Heart left ventricle (tissue), 16 donors: Measurements from ENCODE around the gene SCAF4. TPM values are rescaled to one million over a fixed set of nuclear protein-coding genes. Genes with fewer than 3 reads are reported as not detected.

Experiments used
- ATAC-seq, 4 donors: fragments of 200-7000 bp; cut with Tn5 transposase; one replicate each; pipeline ENCODE4 v1.9.1; 2020 to 2022; ENCODE audit warnings: moderate library complexity in 4 of 4, mild to moderate bottlenecking in 3 of 4, moderate number of reproducible peaks in 1 of 4
- DNase-seq, 5 donors: peaks; one replicate each; pipeline ENCODE4 v3.0.0-alpha.2; 2020
- H3K27ac ChIP-seq, 12 donors: fragments of 200-600 bp; sonication (generic) in 4 of 12; one replicate each; pipeline versions ENCODE4 v1.5.0 to v1.8.0; 2016 to 2022; ENCODE audit warnings: mild to moderate bottlenecking in 2 of 12
- H3K27me3 ChIP-seq, 9 donors: fragments of 200-600 bp; sonication (generic) in 2 of 9; one replicate each; pipeline versions ENCODE4 v1.5.1 to v1.8.0; 2016 to 2022; ENCODE audit warnings: mild to moderate bottlenecking in 3 of 9
- H3K36me3 ChIP-seq, 9 donors: fragments of 200-600 bp; sonication (generic) in 2 of 9; one replicate each; pipeline versions ENCODE4 v1.5.0 to v1.8.0; 2018 to 2022; ENCODE audit warnings: mild to moderate bottlenecking in 2 of 9
- H3K4me1 ChIP-seq, 12 donors: fragments of 200-600 bp; sonication (generic) in 4 of 12; one replicate each; pipeline versions ENCODE4 v1.5.0 to v1.8.0; 2016 to 2022; ENCODE audit warnings: mild to moderate bottlenecking in 3 of 12
- H3K4me3 ChIP-seq, 12 donors: fragments of 200-600 bp; sonication (generic) in 4 of 12; one replicate each; pipeline versions ENCODE4 v1.5.0 to v1.8.0; 2017 to 2022; ENCODE audit warnings: mild to moderate bottlenecking in 9 of 12, moderate library complexity in 4 of 12
- H3K9me3 ChIP-seq, 12 donors: fragments of 200-600 bp; sonication (generic) in 4 of 12; one replicate each; pipeline versions ENCODE4 v1.5.0 to v1.8.0; 2016 to 2022; ENCODE audit warnings: mild to moderate bottlenecking in 1 of 12
- CTCF ChIP-seq, 12 donors: fragments of 200-600 bp; sonication (generic) in 4 of 12; IDR thresholded peaks; one replicate each; pipeline versions ENCODE4 v1.5.0 to v1.8.0; 2018 to 2022; ENCODE audit warnings: antibody characterized with exemption in 12 of 12, mild to moderate bottlenecking in 5 of 12
- POLR2A ChIP-seq, 2 donors: fragments of 450-650 bp; IDR thresholded peaks; one replicate each; pipeline ENCODE4 v1.6.1; 2017; ENCODE audit warnings: antibody characterized with exemption in 2 of 2, mild to moderate bottlenecking in 2 of 2, moderate library complexity in 2 of 2
- WGBS, 4 donors: extraction: QIAGEN DNeasy Blood & Tissue Kit in 2 of 4; methylation state at CpG; one replicate each; pipeline versions ENCODE4 v1.1.5 to v1.1.7; 2013 to 2018; 5-methylcytosine and 5-hydroxymethylcytosine counted together
- intact Hi-C, 10 donors: fragments of 100-400 bp; cut with DNase I; formaldehyde crosslinking; loops; one replicate each; pipeline versions ENCODE4 v1.11.1 to v1.14.2; 2022
- polyA plus RNA-seq, 2 donors: library from polyadenylated mRNA; stranded (reverse); fragments of 200-250 nt; gene quantifications; one replicate each; pipeline ENCODE4 v1.2.3, GENCODE V29; 2013
- total RNA-seq, 9 donors: library from RNA; depleted of rRNA in 2 of 9; stranded (reverse); fragments of >200 nt in 2 of 9; fragmentation: NEBNext Ultra II Directional in 3 of 9; extraction: Animal tissue kit (Norgen Biotek cat#: 25700) in 3 of 9; gene quantifications; one replicate each; pipeline versions ENCODE4 v1.1.0 to v1.2.4, GENCODE V29; 2016 to 2023
- donor health status: ischemic (EF 13 %, LVEDD 7.1; RV severe dilation, severe dysfunction).
- donor health status: healthy with polysubstance abuse.
- donor health status: DM: no; HTN: yes; CAD: no.
- donor health status: DM: no; HTN: no; CAD: no.
- donor health status: ischemic (EF 25% LVEDD 6.9; RV normal size, moderate dysfunction).
- donor health status: ischemic (EF 25% LVEDD 5.7; RV mildly dilated, moderate dysfunction).
- donor health status: healthy.
- donor health status: DM: yes; HTN: yes; CAD: no.
- donor health status: ischemic (EF 35%, LVEDD 5.7; RV mildly dilated, moderate dysfunction).
- donor health status: nonischemic (EF 11% LVEDD 7.7; RV severe dilation, severe dysfunction).
- donor health status: DM: yes; HTN: yes; CAD: no.
- donor health status: PGD.
- donor health status: ischemic (EF 29% LVEDD 5.4; RV normal size, mild dysfunction).
- donor health status: nonischemic (EF 23%, LVEDD 6.1; RV moderate dilation, normal function).

SCAF4 gene
- total and polyA plus RNA-seq, 11 donors = 7.8 to 25.8 (median 17.3) TPM

GRCh38 chr21:31624961-31625491 is 106.9 kb downstream of the SCAF4 start:
- no peak overlapping the region for H3K27ac ChIP-seq
- intact Hi-C loops = no loop called here
- DNase-seq (no peak), ATAC-seq (no peak)
- no peaks in the 10 kb centered on the region for H3K9me3 ChIP-seq
- H3K4me3 ChIP-seq = no peak overlapping the region
- H3K36me3 ChIP-seq = no peaks in the 10 kb centered on the region
- no peaks in the 10 kb centered on the region for H3K27me3 ChIP-seq
- 86 to 95% (median 91%) methylated on average over 9 to 11 of the region's 11 CpGs for WGBS, 4 donors
- no peak for TF ChIP-seq POLR2A (IDR thresholded peaks at IDR 0.05)
- TF ChIP-seq CTCF (IDR thresholded peaks at IDR 0.05) = no peak
- no peaks in the 10 kb centered on the region for H3K4me1 ChIP-seq

DNA sequence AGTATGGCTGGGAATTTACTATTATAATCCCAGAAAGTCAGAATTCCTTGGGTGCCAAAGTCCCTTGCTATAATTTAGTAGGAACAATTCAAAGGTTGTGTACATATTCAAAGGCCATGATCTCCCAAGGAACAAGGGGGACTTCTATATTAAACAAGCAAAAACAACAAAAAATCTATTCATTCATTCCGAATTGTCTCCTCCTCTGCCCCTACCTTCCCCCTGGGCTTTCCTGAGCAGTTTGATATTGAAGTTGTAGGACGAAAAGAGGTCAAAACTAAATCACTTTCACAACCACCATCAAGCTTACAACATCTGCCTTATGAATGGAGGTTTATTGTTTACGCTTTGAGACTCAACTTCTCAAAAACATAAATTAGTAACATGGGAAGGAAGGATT is 107.7 kb downstream of the SCAF4 start:
- H3K4me3 ChIP-seq = no peak overlapping the region
- intact Hi-C loops = no loop called here
- 78 to 83% (median 80%) methylated on average over 3 of the region's 3 CpGs for WGBS, 4 donors
- TF ChIP-seq CTCF (IDR thresholded peaks at IDR 0.05) (no peak), POLR2A (IDR thresholded peaks at IDR 0.05) (no peak)
- H3K27ac ChIP-seq = no peak overlapping the region
- ATAC-seq = no peak
- no peaks in the 10 kb centered on the region for H3K27me3 ChIP-seq
- no peak for DNase-seq
- H3K9me3 ChIP-seq = peaks cover 0 to 6% (median 0%) of the 10 kb centered on the region in 12 donors
- H3K36me3 ChIP-seq = no peaks in the 10 kb centered on the region
- H3K4me1 ChIP-seq = no peaks in the 10 kb centered on the region

DNA sequence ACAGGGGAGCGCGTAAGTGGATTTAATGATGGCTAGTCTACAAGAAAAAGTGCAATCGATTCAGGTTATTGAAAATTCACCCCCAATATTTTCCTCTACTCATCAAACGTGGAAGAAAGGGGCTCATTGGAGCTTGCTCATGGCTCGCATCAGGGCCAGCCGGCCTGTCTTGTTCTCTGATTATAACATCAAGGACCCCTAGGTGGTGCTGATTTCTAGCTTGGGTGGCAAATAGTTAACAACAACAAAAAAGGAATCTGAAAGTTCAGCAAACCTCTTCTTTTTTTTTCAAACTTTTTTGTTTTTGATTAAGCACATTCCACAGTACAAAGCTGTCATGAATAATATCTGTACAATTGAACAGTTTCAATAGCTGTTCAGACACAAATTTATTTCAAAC is 108.3 kb downstream of the SCAF4 start:
- 78 to 84% (median 79%) methylated on average over 6 of the region's 6 CpGs for WGBS, 4 donors
- intact Hi-C loops = no loop called here

GRCh38 chr21:31622397-31622796 is 109.5 kb downstream of the SCAF4 start:
- 43 to 62% (median 60%) methylated on average over 3 of the region's 3 CpGs for WGBS, 4 donors
- no peaks in the 10 kb centered on the region for H3K27me3 ChIP-seq
- H3K4me3 ChIP-seq = no peak overlapping the region
- H3K27ac ChIP-seq = no peak overlapping the region
- intact Hi-C loops = no loop called here
- DNase-seq = no peak
- TF ChIP-seq CTCF (IDR thresholded peaks at IDR 0.05) (no peak), POLR2A (IDR thresholded peaks at IDR 0.05) (no peak)
- no peak for ATAC-seq
- H3K36me3 ChIP-seq = no peaks in the 10 kb centered on the region
- no peaks in the 10 kb centered on the region for H3K4me1 ChIP-seq
- H3K9me3 ChIP-seq = peaks cover 0 to 6% (median 0%) of the 10 kb centered on the region in 12 donors

More for the DNA sequence above, 108.3 kb downstream of the SCAF4 start:
- Histone ChIP-seq H3K27me3 (no peaks in the 10 kb centered on the region), H3K4me3 (no peak overlapping the region), H3K36me3 (no peaks in the 10 kb centered on the region), H3K9me3 (peaks cover 0 to 6% (median 0%) of the 10 kb centered on the region in 12 donors), H3K27ac (no peak overlapping the region), H3K4me1 (no peaks in the 10 kb centered on the region)
- ATAC-seq (no peak), DNase-seq (no peak)
- TF ChIP-seq POLR2A (IDR thresholded peaks at IDR 0.05) (no peak), CTCF (IDR thresholded peaks at IDR 0.05) (no peak)

Other genes starting within 250 kb of the SCAF4 start
- gene SOD1, start 72.4 kb downstream of the SCAF4 start, total RNA-seq = 100 to 1,000 TPM; 348 to 487 (median 422) TPM
- 100 to 1,000 TPM; 406 to 644 TPM for gene SOD1, start 72.4 kb downstream of the SCAF4 start, polyA plus RNA-seq
- 1 to 10 TPM in 2 of 9 donors, under 1 TPM in 7; 0.02 to 1.4 (median 0.22) TPM for gene HUNK, start 140.9 kb upstream of the SCAF4 start, total RNA-seq
- under 1 TPM; 0.04 to 0.30 TPM for gene HUNK, start 140.9 kb upstream of the SCAF4 start, polyA plus RNA-seq